Activated CD4-positive, alpha-beta T cell treated with anti-CD3 and anti-CD28 coated beads, Interleukin-2, amount 50 U/mL, for 24 hours (primary cell): ENCODE measurements around the gene HLA-F.

Experiments used
- DNase-seq, 2 donors: peaks; one replicate each; pipeline ENCODE4 v3.0.0-alpha.2; 2020; ENCODE audit warnings: low read depth in 1 of 2, low spot score in 1 of 2

Gene HLA-F

DNA sequence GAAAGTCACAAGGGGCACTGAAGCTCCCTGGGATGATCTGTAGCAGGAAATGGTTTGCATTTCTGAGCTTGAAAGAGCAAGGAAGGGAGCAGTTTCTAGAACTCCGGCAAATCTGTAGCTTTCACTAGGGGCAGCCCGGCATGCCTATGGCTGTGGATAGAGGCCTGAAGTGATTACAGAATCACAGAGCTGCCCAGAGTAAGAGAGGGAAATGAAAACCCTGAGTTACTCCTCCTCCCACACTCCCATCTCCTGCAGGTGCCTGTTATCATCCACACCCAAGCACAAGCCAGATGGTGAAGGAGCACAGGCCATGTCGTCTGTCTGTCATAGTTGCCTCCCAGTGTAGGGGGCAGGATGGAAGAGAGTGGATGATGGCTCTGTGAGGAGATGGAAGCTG, 37.1 kb downstream of the HLA-F start:
- DNase-seq = no peak

DNA sequence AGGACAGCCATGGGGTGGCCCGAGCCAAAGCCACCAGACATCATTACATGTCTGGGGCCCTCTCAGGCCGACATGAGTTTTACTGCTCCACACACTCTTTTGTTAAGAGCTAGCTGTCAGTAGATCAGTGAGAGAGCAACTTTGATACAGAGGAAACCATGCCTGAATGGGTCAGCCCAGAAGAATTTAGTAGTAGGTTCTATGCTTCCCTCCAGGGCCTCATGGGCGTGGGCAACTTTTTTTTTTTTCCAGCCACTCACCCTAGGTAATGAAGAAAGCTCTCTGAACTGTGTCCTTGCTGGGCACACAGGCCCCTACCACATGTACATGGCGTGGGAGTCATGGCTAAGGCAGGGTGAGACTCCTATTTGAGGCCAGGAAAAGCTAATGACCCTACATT, 38.8 kb downstream of the HLA-F start:
- no peak for DNase-seq

GRCh38 chr6:29762781-29763214, 39.6 kb downstream of the HLA-F start:
- DNase-seq = no peak

GRCh38 chr6:29763491-29764289, 40.5 kb downstream of the HLA-F start:
- peak in 1 of 2 donors; percentile 17 for DNase-seq

- no peak for DNase-seq
Observed at GRCh38 chr6:29764422-29765196, 41.4 kb downstream of the HLA-F start.

DNA sequence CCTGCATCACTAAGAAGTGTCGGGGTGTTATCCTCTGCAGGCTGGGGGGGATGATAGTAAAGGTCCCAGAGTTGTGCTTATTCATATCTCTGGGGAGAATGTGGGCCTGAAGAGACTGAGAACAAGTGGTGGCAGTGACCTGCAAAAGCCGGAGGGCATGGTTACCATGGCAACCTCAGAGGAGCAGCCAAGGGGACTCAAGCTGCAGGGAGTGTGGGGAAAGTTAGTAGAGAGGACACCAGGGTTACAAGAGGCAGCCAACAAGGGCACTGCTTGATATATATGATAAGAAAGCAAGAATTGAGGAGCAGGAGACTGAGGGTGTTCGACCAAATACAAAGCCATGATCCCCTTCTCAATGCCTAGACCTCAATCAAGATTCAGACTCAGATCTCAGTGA, 46.1 kb downstream of the HLA-F start:
- no peak for DNase-seq

GRCh38 chr6:29770306-29770705, 47.1 kb downstream of the HLA-F start:
- DNase-seq = no peak

DNA sequence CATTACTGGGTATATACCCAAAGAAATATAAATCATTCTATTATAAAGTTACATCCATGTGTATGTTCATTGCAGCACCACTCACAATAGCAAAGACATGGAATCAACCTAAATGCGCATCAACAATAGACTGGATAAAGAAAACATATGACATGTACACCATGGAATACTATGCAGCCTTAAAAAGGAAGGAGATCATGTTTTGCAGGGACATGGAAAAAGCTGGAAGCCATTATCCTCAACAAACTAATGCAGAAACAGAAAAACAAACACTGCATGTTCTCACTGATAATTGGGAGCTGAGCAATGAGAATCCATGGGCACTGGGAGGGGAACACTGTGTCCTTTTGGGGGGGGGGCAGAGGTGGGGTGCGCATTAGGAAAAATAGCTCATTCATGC, 53.5 kb downstream of the HLA-F start:
- DNase-seq = no peak
